Fibroblast of mammary gland (primary cell): ENCODE measurements around the gene FBRSL1.
"Not testable (repeated sequence)": the region's sequence is repeated elsewhere in the genome, so short reads cannot be mapped to it uniquely, and the experiment has no call there.

ENCODE experiments used
- DNase-seq: peaks from one replicate; pipeline ENCODE4 v3.0.0-alpha.2; 2010; ENCODE audit warnings: low read depth
- H3K4me3 ChIP-seq: 2 replicates; pipeline ENCODE4 v1.5.1; 2011; ENCODE audit warnings: low read depth, mild to moderate bottlenecking, low read length, moderate library complexity; ENCODE audit not compliant: control insufficient read depth
- CTCF ChIP-seq: conservative IDR thresholded peaks from 2 replicates; pipeline ENCODE4 v1.5.1; 2011; ENCODE audit warnings: low read depth, low read length, inconsistent platforms; ENCODE audit not compliant: control insufficient read depth, insufficient read depth

FBRSL1 gene

GRCh38 chr12:132458846-132459641, 30.9 kb upstream of the FBRSL1 start:
- H3K4me3 ChIP-seq: no peak overlapping the region
- TF ChIP-seq CTCF: no peak
- DNase-seq: no peak

GRCh38 chr12:132460571-132460970, 29.4 kb upstream of the FBRSL1 start:
- peak; percentile 16 for TF ChIP-seq CTCF
- no peak for DNase-seq
- H3K4me3 ChIP-seq: no peak overlapping the region

GRCh38 chr12:132461526-132461925, 28.4 kb upstream of the FBRSL1 start:
- TF ChIP-seq CTCF: no peak
- DNase-seq: no peak
- H3K4me3 ChIP-seq: no peak overlapping the region

- no peak for DNase-seq
- no peak for TF ChIP-seq CTCF
- no peak overlapping the region for H3K4me3 ChIP-seq
Observed at GRCh38 chr12:132462788-132463187, 27.2 kb upstream of the FBRSL1 start.

GRCh38 chr12:132463284-132463924, 26.5 kb upstream of the FBRSL1 start:
- not testable (repeated sequence) for H3K4me3 ChIP-seq, DNase-seq

GRCh38 chr12:132464304-132464703, 25.6 kb upstream of the FBRSL1 start:
- DNase-seq, H3K4me3 ChIP-seq: not testable (repeated sequence)

- no peak for DNase-seq
- H3K4me3 ChIP-seq: no peak overlapping the region
- no peak for TF ChIP-seq CTCF
Observed at GRCh38 chr12:132464820-132465219, 25.1 kb upstream of the FBRSL1 start.
